Activated CD4-positive, alpha-beta T cell treated with anti-CD3 and anti-CD28 coated beads for 36 hours (primary cell): ENCODE measurements around the gene MLLT11. TPM values are rescaled to one million over a fixed set of nuclear protein-coding genes. Genes with fewer than 3 reads are reported as not detected.

Experiments
- total RNA-seq, 2 experiments: library from RNA; stranded (reverse); gene quantifications; one replicate each; pipeline ENCODE4 v1.2.3, GENCODE V29; 2021

MLLT11 gene
- total RNA-seq, 2 experiments from 2014 or later = 3.3 to 4.4 TPM

Other genes with a start within 250 kb of the MLLT11 start
- 10 to 100 TPM; 30.4 to 35.6 TPM for gene ARNT, start 183.8 kb upstream of the MLLT11 start, total RNA-seq
- gene CTXND2, start 173.3 kb upstream of the MLLT11 start, total RNA-seq = not detected
- 10 to 100 TPM; 48.8 to 52.7 TPM for gene SETDB1, start 134.0 kb upstream of the MLLT11 start, total RNA-seq
- 100 to 1,000 TPM; 134 to 151 TPM for gene CERS2, start 85.6 kb upstream of the MLLT11 start, total RNA-seq
- under 1 TPM; 0.27 to 0.28 TPM for gene ANXA9, start 78.1 kb upstream of the MLLT11 start, total RNA-seq
- gene MINDY1, start 53.5 kb upstream of the MLLT11 start, total RNA-seq = 10 to 100 TPM; 16.2 to 20.3 TPM
- gene PRUNE1, start 51.9 kb upstream of the MLLT11 start, total RNA-seq = 10 to 100 TPM; 13.6 to 18.6 TPM
- 1 to 10 TPM in 1 of 2 experiments, under 1 TPM in 1; 0.98 to 1.6 TPM for gene BNIPL, start 23.8 kb upstream of the MLLT11 start, total RNA-seq
- gene C1orf56, start 12.6 kb upstream of the MLLT11 start, total RNA-seq = 1 to 10 TPM; 1.3 to 1.5 TPM
- gene CDC42SE1, start 775 bp upstream of the MLLT11 start, total RNA-seq = 100 to 1,000 TPM in 1 of 2 experiments, 10 to 100 TPM in 1; 95.4 to 101 TPM
- gene GABPB2, start 10.4 kb downstream of the MLLT11 start, total RNA-seq = 10 to 100 TPM; 16.6 to 19.2 TPM
- gene SEMA6C, start 86.2 kb downstream of the MLLT11 start, total RNA-seq = 1 to 10 TPM; 3.2 to 3.5 TPM
- 10 to 100 TPM; 18.4 to 19.2 TPM for gene TNFAIP8L2, start 96.3 kb downstream of the MLLT11 start, total RNA-seq
- 1 to 10 TPM; 4.3 to 5.1 TPM for gene LYSMD1, start 105.5 kb downstream of the MLLT11 start, total RNA-seq
- gene SCNM1, start 105.7 kb downstream of the MLLT11 start, total RNA-seq = 10 to 100 TPM; 64.3 to 90.8 TPM
- 1 to 10 TPM in 1 of 2 experiments, under 1 TPM in 1; 0.69 to 2.3 TPM for gene TMOD4, start 115.6 kb downstream of the MLLT11 start, total RNA-seq
- gene VPS72, start 129.8 kb downstream of the MLLT11 start, total RNA-seq = 10 to 100 TPM; 77.1 to 77.8 TPM
- gene PIP5K1A, start 138.2 kb downstream of the MLLT11 start, total RNA-seq = 10 to 100 TPM; 74.5 to 85.1 TPM
- gene PSMD4, start 194.3 kb downstream of the MLLT11 start, total RNA-seq = 100 to 1,000 TPM; 187 to 243 TPM
- gene ZNF687, start 221.9 kb downstream of the MLLT11 start, total RNA-seq = 10 to 100 TPM; 27.2 to 30.1 TPM